DMS53 treated with DMSO at 0.1 percent for 48 hours (cell line): ENCODE results near the gene MGRN1.

Source experiments
- DNase-seq: peaks from one replicate; lab custom pipeline; 2025; ENCODE audit not compliant: unreplicated experiment; lab: John Stamatoyannopoulos, UW

Gene MGRN1

GRCh38 chr16:4685776-4686496, 61.3 kb downstream of the MGRN1 start:
- DNase-seq: no peak

GRCh38 chr16:4686497-4687210, 62.0 kb downstream of the MGRN1 start:
- no peak for DNase-seq

GRCh38 chr16:4687416-4687815, 62.8 kb downstream of the MGRN1 start:
- DNase-seq: no peak

GRCh38 chr16:4687946-4688673, 63.5 kb downstream of the MGRN1 start:
- DNase-seq: no peak

GRCh38 chr16:4688674-4689045, 64.0 kb downstream of the MGRN1 start:
- DNase-seq: no peak

GRCh38 chr16:4689091-4689671, 64.6 kb downstream of the MGRN1 start:
- no peak for DNase-seq

GRCh38 chr16:4689864-4690704, 65.5 kb downstream of the MGRN1 start:
- DNase-seq: no peak

GRCh38 chr16:4690946-4691665, 66.5 kb downstream of the MGRN1 start:
- DNase-seq: no peak

- DNase-seq: no peak
Measured at GRCh38 chr16:4691666-4692412, 67.2 kb downstream of the MGRN1 start.

- DNase-seq: peak; percentile 12
Measured at GRCh38 chr16:4692460-4693295, 68.1 kb downstream of the MGRN1 start.

GRCh38 chr16:4693296-4693955, 68.8 kb downstream of the MGRN1 start, which contains the start of gene NUDT16L1:
Gene NUDT16L1, plus strand, starts transcription at chr16:4693562. Its CDS starts 165 bp downstream, at chr16:4693727.
- peak; percentile 81 for DNase-seq

- no peak for DNase-seq
Measured at GRCh38 chr16:4693956-4694641, 69.5 kb downstream of the MGRN1 start.

- no peak for DNase-seq
Measured at GRCh38 chr16:4694642-4695451, 70.2 kb downstream of the MGRN1 start.

GRCh38 chr16:4695473-4696171, 71.0 kb downstream of the MGRN1 start:
- no peak for DNase-seq

GRCh38 chr16:4696172-4696904, 71.7 kb downstream of the MGRN1 start:
- DNase-seq: no peak
